GM19239 (cell line): ENCODE results near the gene APBB1IP.
"Not testable (repeated sequence)": the region's sequence is repeated elsewhere in the genome, so short reads cannot be mapped to it uniquely, and the experiment has no call there.

Experiments
- DNase-seq: peaks from one replicate; pipeline ENCODE4 v3.0.0; 2011; ENCODE audit warnings: low spot score; ENCODE audit not compliant: insufficient read length
- FAIRE-seq: peaks from 2 replicates; lab custom pipeline; 2011; peaks lifted over from hg19 to GRCh38; lab: Jason Lieb, UNC

APBB1IP gene

DNA sequence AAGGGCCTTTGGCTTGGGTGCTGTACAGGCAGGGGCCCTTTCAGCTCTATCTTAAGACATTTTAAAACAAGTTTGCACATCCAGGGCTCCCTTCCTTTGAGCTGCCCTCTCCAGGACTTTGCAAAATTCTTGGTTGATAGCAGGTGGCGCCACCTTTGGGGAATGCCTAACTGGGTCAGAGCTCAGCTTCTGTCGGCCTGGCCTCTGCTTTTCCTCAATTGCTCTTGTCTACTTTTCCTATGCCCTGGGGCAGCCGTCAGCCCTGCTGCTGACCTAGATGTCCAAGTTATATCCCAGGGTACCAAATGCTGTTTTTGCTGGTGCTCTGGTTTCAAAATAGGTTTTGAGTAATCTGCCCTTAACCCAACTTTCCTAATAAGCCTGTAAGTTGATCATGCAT is 65.8 kb downstream of the APBB1IP start:
- no peak for DNase-seq
- no peak for FAIRE-seq

DNA sequence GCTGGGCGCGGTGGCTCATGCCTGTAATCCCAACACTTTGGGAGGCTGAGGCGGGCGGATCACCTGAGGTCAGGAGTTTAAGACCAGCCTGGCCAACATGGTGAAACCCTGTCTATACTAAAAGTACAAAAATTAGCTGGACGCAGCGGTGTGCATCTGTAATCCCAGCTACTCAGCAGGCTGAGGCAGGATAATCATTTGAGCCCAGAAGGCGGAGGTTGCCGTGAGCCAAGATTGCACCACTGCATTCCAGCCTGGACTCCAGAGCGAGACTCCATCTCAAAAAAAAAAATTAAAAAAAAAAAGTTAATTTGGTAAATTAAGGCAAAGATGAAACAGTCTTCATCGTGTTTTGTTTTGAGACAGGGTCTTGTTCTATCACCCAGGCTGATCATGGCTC is 66.3 kb downstream of the APBB1IP start:
- not testable (repeated sequence) for FAIRE-seq, DNase-seq

DNA sequence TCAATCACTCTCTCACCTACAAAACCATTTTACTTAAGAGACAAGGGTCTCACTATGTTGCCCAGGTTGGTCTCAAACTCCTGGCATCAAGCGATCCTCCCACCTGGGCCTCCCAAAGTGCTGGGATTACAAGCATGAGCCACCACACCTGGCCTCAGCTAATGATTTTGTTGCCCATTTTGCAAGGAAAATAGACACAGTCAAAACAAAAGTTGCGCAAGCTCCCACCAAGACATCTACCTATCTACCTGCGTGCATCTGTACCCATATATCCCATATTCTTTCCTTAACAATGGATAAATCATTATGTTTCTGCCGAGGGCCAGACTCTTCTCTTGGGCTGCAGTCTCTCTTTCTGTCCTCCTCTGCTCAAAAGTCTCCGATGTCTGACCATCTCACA is 67.3 kb downstream of the APBB1IP start:
- no peak for FAIRE-seq

GRCh38 chr10:26506736-26507135 is 68.6 kb downstream of the APBB1IP start:
- DNase-seq (no peak), FAIRE-seq (no peak)

More for the DNA sequence above, 67.3 kb downstream of the APBB1IP start:
- no peak for DNase-seq

- DNase-seq: no peak
These were observed 69.3 kb downstream of the APBB1IP start for GRCh38 chr10:26507441-26507840.

DNA sequence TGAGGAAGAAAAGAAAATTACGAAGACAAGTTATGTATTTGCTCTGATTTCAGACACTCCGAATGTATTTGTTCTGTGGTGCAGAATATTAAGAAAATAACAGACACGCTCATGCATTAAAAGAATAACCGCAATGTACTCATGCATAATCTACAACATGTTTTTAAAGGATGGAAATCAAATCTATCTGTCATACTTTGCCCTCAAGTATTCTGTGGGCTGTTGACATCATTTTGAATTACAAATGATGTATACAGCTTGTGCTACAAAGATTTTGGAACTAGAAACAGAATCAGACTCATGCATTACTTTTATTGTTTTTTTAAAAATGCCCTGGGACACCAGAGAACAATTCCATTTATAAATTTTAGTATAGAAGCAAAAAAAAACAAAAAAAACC is 69.9 kb downstream of the APBB1IP start:
- DNase-seq (no peak), FAIRE-seq (no peak)

More at GRCh38 chr10:26507441-26507840, 69.3 kb downstream of the APBB1IP start:
- no peak for FAIRE-seq

DNA sequence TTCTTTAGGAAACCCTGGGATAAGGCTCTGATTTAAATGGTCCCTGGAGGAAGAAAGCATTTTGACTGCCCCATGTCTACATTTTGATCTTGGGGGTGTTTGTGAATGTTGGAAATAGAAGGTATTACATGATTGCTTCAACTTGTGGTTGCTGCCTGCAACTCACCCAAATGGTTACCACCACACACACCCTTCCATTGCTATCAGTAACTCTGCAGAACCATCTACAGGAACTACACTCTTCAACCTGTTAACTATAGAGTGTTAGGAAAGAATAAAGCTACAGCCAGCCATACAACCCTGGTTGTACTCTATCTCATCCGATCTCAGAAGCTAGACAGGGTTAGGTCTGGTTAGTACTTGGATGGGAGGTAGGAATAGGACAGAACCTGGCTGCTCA is 71.2 kb downstream of the APBB1IP start:
- no peak for DNase-seq
- FAIRE-seq: no peak

DNA sequence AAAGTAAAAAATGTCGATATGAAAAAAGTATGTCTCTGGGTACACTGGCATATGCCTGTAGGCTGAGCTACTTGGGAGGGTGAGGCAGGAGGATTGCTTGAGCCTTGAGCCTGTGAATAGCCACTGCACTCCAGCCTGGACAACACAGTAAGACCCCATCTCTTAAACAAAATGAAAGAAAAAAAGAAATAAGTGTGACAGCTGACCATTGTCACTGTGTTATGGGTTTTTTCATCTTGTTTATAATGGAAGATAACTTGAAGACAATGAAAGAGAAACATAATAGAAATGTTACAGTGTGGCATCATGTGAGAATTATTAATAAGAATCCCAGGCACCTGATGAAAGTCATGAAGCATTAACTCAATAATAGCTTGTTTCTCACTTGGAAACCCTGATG is 75.0 kb downstream of the APBB1IP start:
- FAIRE-seq: no peak
- DNase-seq: no peak

DNA sequence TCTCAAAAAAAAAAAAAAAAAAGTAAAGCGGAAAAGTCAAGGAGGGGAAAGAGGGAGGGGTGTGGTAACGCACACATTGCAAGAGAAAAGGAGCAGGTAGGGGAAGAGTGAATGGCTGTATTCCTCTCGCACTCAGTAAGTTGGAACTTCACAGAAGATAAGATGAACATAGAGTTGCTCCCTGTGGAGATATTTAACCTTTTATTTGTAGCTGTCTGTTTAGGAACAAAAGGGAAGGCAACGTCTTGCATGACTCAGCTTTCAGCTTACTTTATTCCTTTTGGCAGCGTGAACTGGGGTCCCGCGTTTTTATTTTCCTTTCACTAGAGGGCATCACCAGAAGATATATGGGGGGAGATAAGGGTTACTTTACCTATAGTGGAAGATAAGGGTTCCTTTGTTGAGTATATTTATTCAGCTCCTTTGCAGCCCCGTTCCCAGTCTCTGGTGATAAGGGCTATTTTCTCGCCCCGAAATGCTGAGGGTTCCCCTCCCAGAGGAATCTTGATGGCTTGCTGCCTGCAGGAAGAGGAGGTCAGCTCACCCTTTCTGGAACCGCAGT is 78.5 kb downstream of the APBB1IP start:
- FAIRE-seq: no peak
- DNase-seq: no peak

- no peak for DNase-seq
- peak; percentile 73 for FAIRE-seq
These were observed 79.2 kb downstream of the APBB1IP start for GRCh38 chr10:26517141-26517867.

- FAIRE-seq: no peak
- DNase-seq: no peak
These were observed 81.7 kb downstream of the APBB1IP start for GRCh38 chr10:26519803-26520202.

- DNase-seq: no peak
- no peak for FAIRE-seq
These were observed 82.4 kb downstream of the APBB1IP start for GRCh38 chr10:26520575-26520974.

GRCh38 chr10:26524161-26524896 is 86.2 kb downstream of the APBB1IP start:
- FAIRE-seq: peak; percentile 11
- DNase-seq: no peak

DNA sequence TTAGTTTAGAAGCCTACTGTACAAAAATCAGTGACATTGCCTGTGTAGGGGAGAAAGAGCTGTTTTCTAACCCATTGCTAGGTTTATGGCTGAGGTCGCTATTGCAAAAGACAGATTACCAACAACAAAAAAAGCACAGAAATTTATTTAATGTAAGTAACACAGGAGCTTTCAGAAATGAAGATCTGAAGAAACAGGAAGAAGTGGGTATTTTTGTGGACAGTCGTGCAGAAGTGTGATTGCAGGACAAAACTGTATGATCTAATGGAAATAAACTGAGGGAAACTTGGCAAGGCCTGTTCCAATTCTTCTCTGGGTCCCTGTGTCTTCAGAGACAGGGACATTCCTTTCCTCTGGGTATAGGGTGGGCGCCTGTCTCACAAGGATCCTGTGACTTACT is 87.4 kb downstream of the APBB1IP start:
- FAIRE-seq: no peak

GRCh38 chr10:26527018-26527417 is 88.9 kb downstream of the APBB1IP start:
- no peak for DNase-seq
- peak; percentile 21 for FAIRE-seq

More for the DNA sequence above, 87.4 kb downstream of the APBB1IP start:
- no peak for DNase-seq

DNA sequence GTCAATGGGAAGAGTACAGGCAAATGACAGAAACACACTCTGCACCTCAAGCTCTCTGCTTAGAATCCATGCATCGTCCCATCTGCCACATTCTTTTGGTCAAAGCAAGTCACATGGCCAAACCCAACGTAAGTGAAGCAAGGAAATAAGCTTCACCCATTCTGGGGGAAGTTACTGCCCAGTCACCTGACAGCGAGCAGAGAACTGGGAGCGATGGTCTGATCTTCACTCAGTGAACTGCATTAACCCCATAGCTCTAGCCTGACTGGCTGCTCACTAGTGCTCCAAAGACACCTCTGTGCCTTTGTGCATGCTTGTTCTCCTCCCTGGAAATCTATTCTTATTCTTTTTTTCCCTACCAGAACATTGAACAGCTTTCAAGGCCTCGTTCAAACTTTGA is 89.9 kb downstream of the APBB1IP start:
- FAIRE-seq: peak; percentile 8
- DNase-seq: no peak

DNA sequence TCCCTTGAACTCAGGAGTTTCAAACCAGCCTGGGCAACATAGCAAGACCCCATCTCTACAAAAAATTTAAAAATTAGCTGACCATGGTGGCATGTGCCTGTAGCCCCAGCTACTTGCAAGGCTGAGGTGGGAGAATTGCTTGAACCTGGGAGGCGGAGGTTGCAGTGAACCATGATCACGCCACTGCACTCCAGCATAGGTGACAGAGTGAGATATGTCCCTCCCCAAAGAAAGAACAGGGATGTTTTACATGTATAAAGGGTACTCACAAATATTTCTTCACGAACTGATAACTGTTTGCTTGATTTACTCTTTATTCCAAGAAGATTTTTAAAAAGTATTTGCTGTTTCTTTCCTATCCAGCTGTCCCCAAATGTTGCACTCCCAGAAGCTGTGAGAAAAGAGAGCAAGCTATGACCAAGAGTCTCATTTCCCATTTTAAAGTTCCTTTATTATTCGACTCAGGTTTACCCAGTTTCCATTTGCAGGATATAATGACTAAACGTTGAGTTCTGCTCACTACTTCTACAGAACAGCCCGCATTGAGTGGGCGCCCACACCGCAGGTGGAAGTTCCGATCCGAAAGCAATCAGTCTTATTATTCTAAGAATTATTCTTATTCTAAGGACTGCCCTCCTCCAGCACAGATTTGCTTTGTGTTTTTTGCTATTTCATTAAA is 90.7 kb downstream of the APBB1IP start:
- DNase-seq (no peak), FAIRE-seq (peak; percentile 61)

DNA sequence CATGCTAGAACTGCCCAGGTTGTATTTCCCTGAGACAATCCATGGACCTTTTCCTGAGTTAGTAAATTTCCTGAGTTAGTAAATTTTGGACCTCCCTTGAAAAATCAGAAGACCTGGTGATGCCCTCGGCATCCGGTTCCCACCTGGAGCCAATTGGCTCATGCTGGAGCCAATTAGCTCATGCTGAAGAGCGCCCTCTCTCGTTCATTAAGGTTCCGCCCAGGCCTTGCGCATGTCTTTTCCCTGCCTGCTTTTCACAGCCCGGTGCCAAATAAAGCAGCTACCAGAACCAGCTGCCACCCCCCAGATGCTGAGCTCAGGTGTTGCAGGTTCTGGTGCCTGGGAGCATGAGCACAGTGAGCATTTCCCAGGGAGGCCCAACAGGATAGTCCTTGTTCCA is 96.2 kb downstream of the APBB1IP start:
- no peak for FAIRE-seq

GRCh38 chr10:26540601-26541000 is 102.5 kb downstream of the APBB1IP start:
- DNase-seq (peak; percentile 28), FAIRE-seq (peak; percentile 74)

More for the DNA sequence above, 96.2 kb downstream of the APBB1IP start:
- DNase-seq: no peak

DNA sequence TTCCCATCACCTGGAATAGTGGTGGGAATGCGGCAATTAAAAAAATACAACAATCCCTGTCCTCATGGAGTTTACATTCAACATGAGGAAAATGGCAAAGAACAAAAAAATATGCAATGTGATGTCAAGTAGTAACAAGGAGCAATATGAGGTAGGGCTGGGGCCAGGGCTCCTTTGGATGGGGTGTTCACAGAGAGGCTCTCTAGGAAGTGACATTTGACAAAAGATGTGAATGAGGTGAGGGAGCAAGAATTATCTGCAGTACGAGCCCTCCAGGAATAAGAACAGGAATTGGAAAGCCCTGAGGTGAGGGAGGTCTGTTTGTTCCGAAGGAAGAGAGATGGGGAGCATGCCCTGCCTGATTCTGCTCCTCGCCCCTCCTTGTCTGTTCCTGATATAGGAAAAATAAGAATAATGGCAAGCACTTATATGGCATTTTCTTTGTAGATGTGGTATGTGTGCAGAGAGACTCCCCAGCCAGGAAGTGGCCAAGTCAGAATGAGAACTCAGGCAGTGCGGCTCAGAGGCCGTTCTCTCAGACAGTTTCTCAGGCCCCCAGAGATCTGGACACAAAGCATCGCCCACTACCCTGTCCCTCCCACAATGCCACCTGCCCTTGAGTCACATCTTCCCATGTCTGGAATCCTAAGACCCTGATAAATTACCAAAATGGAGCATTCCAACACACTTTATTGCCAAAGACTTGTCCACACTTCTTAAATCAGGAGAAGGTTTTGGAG is 105.6 kb downstream of the APBB1IP start:
- FAIRE-seq: peak; percentile 75
- no peak for DNase-seq
